COR-L47 (cell line): ENCODE data around the gene CKAP5.

Experiments
- DNase-seq: peaks from one replicate; lab custom pipeline; 2025; lab: John Stamatoyannopoulos, UW

The CKAP5 gene

DNA sequence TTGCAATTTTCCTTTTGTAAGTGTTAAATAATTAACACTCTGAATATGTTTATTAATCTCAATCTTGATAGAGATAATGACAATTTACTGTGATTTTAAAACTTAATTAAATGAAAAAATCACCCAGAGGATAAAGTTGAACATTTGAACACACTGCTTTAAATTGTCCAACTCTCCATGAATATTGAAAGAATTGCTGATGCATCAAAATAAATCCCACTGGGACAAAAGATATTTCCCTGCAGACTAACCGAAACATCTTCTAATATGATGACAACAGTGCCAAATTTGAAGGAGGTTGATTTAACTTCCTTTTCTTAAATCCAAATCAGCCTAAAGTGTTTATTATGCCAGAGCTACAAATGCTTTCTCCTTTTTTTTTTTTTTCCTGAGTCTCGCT, 79.4 kb downstream of the CKAP5 start:
- no peak for DNase-seq

GRCh38 chr11:46762248-46762647, 83.8 kb downstream of the CKAP5 start:
- DNase-seq: no peak

DNA sequence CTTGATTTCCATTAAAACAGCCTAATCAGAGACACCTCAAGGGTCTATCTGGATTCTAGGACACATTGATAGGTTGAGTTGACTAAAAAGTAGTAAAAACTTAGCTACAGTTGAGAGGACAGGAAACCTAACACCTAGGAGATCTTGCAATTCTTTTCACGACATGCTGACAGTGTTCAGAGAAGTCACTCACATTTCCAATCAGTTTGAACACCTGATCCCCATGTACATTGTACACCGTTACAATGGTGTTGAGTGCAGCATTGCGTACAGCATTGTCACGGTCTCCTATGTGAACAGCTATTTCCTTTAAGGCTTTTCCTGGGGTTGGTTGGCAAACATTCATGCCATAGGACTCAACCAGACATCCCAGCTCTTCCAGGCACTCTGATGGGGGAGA, 84.3 kb downstream of the CKAP5 start:
- no peak for DNase-seq

- no peak for DNase-seq
These were observed 85.5 kb downstream of the CKAP5 start for GRCh38 chr11:46760429-46761128.

DNA sequence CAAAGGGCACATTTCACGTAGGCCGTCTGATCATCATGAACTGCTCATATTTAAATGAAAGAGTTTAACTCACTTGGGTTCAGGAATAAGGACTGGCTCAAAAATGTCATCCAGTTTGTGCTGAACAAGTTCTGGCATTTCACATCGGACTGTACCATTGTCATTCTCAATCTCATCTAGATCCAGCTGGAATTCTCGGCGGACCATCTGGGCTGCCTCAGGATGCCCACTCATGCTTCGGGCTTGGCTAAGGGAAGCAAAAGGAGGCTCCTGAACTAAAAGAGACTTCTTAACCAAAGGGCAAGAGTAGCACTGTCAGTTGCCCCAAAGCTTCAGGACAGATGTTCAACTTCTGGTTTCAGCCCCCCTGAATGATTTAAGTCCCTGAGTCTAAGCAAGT, 86.9 kb downstream of the CKAP5 start:
- DNase-seq: no peak

GRCh38 chr11:46755962-46756361, 90.1 kb downstream of the CKAP5 start:
- DNase-seq: no peak

- DNase-seq: no peak
These were observed 98.9 kb downstream of the CKAP5 start for GRCh38 chr11:46747150-46747549.

DNA sequence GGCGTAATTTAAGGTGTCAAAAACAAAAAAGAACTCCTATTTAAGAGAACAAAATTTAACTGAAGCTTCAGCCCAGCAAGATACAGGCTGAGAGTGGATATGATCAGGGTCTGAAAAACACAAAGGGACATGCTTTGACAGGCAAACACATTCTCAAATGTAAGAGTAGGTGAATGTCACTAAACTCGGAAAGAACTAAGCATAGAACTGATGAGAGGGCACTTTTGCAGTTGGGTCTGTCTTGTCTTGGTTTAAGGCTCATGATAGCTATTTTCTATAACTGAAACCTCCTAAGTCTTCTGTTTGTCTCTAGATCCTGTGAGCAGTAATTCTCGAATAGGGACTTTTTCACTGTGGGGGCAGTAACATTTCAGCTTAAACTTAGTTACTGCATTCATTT, 100.1 kb downstream of the CKAP5 start:
- no peak for DNase-seq

DNA sequence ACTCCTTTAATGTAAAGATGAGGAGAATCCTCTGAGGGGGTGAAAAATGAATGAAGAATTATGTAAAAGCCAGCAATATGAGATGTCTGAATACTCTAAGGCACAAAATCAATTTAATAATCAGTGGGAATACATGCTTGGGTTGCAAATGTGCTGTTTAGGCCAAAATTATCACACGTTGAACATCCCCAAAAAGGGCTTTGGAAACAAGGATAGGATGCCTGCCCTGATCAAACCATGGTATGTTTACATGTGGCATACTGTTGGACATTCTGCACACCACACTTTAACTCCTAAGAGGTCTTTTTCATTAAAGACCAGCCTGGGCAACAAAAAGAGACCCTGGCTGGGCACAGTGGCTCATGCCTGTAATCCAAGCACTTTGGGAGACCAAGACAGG, 100.8 kb downstream of the CKAP5 start:
- no peak for DNase-seq

DNA sequence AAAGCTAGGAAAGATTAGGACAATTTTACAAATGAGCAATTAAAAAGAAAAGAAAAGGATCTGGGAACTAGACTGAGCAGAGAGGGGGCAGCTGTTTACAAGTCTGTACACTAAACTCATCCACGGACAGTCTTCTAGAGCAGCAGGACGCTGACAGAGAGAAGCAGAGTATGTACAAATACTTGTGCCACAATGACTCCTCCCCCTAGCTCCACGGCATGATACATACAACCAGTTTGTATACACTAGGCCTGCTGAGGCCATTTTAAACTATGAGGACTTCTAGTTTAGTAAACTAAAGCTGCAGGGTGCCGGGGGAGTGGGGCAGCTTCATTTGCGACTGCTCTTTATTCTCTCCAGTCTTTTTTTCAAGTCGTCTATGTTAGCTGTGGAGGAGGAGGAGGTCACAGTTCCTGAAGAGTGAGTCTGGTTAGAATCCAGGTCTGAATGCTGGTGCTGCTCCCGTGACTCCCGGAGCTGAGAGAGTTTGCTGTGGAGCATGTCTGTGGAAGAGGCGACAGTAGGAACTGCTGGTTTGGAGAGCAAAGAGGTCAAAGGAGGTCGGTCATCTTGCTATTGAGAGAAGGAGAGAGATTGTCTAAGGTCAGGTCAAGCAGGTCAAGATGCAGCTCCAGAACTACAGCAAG, 102.3 kb downstream of the CKAP5 start:
- no peak for DNase-seq

DNA sequence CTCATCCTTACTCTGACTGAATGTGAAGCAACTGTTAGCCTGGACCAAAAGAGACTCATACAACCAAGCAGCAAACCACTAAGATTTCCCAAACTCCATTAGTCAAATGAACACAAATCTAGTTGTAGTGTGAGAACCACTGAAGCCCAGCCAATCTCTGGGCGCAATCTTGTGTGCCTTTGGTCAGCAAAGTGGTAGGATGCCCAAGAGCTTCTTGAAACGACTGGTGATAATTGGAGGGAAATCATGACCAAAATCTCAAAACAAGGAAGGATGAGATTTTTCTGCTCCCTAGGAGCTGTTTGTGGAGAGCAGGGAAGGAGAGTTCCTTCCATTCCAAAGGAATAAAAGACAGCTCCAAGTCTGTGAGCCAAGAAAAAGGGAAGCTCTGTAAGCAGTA, 103.0 kb downstream of the CKAP5 start:
- no peak for DNase-seq

DNA sequence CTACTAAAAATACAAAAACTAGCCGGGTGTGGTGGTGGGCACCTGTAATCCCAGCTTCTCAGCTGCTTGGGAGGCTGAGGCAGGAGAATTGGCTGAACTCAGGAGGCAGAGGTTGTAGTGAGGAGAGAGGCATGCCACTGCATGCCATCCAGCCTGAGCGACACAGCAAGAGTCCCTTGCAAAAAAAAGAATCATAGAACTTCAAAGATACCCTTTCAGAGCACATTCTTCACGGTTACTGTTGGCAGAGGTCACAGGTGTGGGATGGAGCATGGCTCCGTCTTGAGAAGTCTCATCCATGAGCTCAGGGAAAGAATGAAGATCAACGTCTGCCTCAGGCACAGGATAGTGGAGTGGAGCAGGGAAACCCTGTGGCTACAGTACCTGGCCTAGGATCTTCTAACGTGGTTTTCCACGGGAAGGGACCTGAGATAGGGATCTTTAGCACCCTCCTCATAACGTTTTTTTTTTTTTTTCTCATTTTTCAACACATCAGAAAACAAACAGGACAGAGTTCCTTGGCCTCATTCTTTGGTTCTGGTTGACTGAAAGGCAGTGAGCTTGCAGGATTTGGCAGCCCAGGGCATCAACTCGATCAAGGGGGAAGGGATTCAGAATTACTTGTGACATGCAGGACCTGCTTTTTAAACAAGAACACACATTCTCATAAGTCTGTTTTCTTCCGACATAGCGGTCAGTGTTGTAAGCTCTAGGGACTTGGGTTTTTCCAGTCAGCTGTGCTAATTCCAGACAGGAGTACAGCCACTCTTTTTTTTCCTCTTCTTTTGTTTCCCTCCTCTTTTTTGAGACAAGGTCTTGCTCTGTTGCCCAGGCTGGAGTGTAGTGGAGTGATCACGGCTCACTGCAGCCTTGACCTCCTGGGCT, 104.2 kb downstream of the CKAP5 start:
- DNase-seq: no peak

- DNase-seq: no peak
These were observed 107.2 kb downstream of the CKAP5 start for GRCh38 chr11:46738887-46739286.

DNA sequence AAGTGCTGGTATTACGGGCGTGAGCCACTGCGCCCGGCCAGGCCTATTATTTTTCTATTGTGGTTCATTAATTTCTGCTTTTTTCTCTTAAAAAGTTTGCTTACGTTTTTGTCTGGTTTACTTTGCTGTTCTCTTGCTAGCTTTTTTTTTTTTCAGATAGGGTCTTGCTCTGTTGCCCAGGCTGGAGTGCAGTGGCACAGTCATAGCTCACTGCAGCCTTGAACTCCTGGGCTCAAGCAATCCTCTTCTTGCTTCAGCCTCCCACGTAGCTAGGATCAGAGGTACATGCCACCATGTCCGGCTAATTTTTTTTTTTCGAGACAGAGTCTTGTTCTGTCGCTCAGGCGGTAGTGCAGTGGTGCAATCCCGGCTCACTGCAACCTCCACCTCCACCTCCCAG, 108.4 kb downstream of the CKAP5 start:
- no peak for DNase-seq

DNA sequence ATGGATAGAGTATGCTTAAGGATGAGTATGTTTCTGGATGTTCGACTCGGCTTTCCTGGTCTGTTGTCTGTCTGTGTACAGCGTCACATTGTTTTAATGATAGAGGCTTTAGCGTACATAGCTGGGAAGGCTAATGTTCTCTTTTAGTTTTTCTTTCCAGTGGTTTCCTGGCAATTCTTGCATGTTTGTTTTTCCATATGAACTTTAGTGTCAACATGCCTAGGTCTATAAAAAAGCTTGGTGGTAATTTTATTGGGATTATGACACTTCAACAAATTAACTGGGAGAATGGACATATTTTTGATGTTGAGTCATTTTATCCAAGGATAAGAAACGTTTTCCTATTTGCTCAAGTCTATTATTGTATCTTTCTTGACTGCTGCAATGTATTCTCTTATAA, 109.5 kb downstream of the CKAP5 start:
- DNase-seq: no peak

DNA sequence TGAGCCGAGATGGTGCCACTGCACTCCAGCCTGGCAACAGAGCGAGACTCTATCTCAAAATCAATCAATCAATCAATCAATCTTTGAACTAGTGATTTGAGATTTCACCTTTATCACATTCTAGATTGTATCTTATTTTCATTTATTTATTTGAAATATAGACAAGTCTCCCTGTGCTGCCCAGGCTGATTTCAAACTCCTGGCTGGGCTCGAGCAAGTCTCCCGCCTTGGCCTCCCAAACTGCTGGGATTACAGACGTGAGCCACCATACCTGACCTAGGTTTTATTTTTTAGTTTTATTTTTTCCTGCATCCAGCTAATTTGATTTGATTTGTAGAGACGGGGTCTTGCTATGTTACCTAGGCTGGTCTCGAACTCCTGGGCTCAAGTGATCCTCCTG, 109.9 kb downstream of the CKAP5 start:
- no peak for DNase-seq

DNA sequence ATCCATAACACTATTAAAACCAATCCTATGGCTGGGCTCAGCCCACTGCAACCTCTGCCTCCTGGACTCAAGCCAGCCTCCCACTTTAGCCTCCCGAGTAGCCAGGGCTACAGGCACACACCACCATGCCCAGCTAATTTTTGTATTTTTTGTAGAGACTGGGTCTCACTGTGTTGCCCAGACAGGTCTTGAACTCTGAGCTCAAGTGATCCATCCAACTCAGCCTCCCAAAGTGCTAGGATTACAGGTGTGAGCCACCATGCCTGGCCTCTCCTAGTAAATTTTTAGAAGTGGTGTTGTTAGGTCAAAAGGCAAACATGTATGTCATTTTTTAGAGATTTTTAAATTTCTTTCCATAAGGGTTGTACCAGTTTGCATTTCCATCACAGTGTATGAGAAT, 112.8 kb downstream of the CKAP5 start:
- no peak for DNase-seq

- DNase-seq: no peak
These were observed 114.5 kb downstream of the CKAP5 start for GRCh38 chr11:46731545-46731944.

DNA sequence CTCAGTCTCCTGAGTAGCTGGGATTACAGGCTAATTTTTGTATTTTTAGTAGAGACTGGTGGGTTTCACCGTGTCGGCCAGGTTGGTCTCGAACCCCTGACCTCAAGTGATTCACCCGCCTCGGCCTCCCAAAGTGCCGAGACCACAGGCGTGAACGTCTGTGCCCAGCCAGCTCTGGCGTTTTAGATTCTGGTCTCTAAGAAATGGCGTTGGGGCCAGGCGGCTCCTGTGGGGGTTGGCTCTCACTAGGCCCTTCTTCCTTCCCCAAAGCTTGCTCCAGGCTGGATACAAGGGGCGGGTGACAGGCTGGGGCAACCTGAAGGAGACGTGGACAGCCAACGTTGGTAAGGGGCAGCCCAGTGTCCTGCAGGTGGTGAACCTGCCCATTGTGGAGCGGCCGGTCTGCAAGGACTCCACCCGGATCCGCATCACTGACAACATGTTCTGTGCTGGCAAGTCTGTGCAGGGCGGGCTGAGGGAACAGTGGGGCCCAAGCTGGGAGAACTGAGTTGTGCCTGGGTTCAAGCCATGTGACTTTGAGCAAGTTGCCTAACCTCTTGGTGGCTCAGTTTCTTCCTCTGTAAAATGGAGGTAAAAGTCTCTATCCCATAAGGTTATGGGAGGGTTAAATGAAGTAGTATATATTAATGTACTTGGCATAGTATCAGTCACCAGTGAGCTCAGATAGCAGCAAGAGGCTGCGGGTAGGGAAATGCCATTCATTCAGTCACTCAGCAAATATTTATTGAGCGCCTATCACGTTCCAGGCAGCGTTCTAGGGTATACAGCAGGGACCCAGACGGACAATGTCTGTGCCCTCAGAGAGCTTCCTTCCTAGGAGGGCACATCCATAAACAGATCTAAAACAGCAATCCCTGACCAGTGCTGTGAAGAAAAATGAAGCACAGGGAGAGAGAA, 116.7 kb downstream of the CKAP5 start:
- no peak for DNase-seq

- DNase-seq: no peak
These were observed 117.4 kb downstream of the CKAP5 start for GRCh38 chr11:46728659-46729040.

GRCh38 chr11:46727952-46728658, 118.0 kb downstream of the CKAP5 start:
- DNase-seq: no peak
